GM20431 (cell line): ENCODE results near the gene BIRC2.

Experiments
- in situ Hi-C: fragments of 300-500 bp; cut with MseI, MboI; formaldehyde crosslinking; loops from one replicate; pipeline ENCODE4 v1.15.0; 2020; ENCODE audit warnings: low sequenced_read_pairs; ENCODE audit not compliant: unreplicated experiment

Gene BIRC2

GRCh38 chr11:102364991-102365390 lies 18.0 kb downstream of the BIRC2 start:
- in situ Hi-C loops = no loop called here

DNA sequence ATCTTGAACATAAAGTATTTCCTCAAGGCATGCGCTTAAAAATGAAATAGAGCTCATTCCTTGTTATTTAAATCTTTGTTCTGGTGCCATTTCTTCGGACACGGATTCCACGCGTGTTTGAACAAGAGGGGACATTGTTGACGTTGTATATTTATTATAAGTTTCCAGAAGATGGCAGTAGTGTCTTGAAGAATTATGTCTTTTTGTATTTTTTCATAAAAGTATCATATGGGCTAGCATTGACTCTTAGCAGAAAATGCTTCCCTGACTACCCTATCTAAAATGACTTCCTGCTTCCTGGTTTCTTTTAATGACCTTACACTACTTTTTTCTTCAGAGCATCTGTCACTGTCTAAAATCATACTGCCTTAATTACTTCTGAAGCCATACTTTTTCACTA lies 20.4 kb downstream of the BIRC2 start:
- in situ Hi-C loops = no loop called here

- in situ Hi-C loops = no loop called here
These were observed 21.5 kb downstream of the BIRC2 start for GRCh38 chr11:102368472-102368871.

GRCh38 chr11:102374633-102375424 lies 27.8 kb downstream of the BIRC2 start:
- in situ Hi-C loops = loop anchor here (25.0 kb wide), 1 partner anchor 112 kb away; no protein-coding TSS in a partner anchor

GRCh38 chr11:102375720-102376399 lies 28.8 kb downstream of the BIRC2 start:
- in situ Hi-C loops = loop anchor here (25.0 kb wide), 1 partner anchor 111 kb away; no protein-coding TSS in a partner anchor

GRCh38 chr11:102377891-102378290 lies 30.9 kb downstream of the BIRC2 start:
- in situ Hi-C loops = loop anchor here (25.0 kb wide), 1 partner anchor 109 kb away; no protein-coding TSS in a partner anchor

DNA sequence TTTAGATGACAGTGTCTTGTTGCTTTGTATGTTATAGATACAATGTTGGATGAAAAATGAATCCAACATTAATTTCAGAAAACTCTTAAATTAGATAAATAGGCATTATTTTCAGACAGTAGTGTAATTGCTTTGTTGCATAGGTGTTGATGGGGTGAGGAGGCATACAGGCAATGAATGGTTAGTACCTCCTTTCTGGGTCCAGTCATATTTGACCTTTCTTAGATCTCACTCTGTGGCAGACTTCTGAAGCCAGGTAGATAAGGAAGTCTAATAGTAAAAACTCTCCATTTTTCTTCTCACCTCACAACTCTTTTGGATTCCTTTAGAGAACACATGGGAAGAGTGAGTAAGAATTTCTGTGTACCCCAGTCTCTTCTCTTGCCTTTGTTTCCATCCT lies 31.8 kb downstream of the BIRC2 start:
- in situ Hi-C loops = loop anchor here (25.0 kb wide), 1 partner anchor 108 kb away; no protein-coding TSS in a partner anchor

GRCh38 chr11:102382384-102382783 lies 35.4 kb downstream of the BIRC2 start:
- in situ Hi-C loops = loop anchor here (25.0 kb wide), 1 partner anchor 105 kb away; no protein-coding TSS in a partner anchor

GRCh38 chr11:102383839-102384238 lies 36.8 kb downstream of the BIRC2 start:
- in situ Hi-C loops = loop anchor here (25.0 kb wide), 1 partner anchor 103 kb away; no protein-coding TSS in a partner anchor

GRCh38 chr11:102384419-102385079 lies 37.5 kb downstream of the BIRC2 start:
- in situ Hi-C loops = loop anchor here (25.0 kb wide), 1 partner anchor 103 kb away; no protein-coding TSS in a partner anchor

DNA sequence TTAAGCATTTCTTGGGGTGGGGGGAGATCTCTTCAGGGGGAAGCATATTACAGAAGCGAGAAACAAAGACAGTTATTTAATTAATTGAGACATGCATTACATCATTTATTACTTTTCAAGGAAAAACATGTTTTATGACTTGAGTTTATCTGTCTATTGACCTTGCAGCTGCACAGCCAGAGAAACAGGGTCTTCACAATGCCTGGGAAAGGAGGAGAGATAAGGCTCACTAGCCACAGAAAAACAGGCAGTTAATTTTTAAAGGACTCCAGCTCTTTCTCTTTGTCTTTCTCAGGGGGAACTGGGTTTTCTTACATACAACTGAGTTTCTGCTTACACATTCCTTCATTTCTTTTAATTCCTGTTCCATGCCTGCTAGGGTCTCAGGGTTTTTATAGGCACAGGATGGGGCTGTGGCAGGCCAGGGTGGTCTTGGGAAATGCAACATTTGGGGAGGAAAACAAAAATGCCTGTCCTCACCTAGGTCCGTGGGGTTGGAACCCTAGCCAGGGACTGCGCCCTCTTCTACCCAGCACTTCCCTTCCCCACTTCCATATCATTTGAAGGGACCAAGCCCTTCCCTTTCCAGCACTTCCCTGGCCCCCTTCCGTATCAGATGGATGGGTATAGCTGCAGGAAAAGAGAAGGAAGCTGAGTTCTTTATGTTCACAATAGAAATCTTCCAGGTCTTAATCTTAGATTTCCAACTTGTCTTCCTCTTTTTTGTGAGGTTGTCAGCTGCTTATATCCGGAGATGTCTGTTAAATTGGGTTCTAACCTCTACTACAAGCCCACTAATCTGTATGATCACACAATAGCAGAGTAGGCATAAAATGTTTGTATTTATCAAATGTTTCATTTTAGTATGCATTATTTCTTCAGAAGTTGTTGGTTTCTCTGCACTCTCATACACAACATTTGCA lies 38.3 kb downstream of the BIRC2 start:
- in situ Hi-C loops = loop anchor here (25.0 kb wide), 1 partner anchor 102 kb away; no protein-coding TSS in a partner anchor

DNA sequence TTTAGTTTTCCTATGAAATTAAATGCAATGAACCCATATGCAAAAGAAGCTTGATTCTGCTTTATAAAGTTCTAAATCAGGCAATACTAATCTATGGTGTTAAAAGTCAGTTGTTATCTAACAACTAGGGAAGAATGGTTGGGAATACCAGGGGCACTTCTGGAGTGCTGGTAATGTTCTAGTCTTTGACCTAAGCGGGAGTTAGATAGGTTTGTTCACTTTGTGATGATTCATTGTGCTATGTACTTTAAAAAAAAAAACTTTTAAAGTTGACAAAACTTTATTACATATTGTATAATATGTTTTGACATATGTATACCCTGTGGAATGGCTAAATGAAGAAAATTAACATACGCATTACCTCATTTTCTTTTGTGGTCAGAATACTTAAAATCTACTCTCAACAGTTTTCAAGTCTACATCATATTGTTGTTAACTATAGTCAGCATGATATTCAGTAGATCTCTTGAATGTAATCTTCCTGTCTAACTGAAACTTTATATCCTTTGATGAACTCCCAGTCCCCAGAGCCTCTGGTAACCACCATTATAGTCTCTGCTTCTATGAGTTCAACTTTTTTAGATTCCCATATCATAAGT lies 39.2 kb downstream of the BIRC2 start:
- in situ Hi-C loops = loop anchor here (25.0 kb wide), 1 partner anchor 101 kb away; no protein-coding TSS in a partner anchor

- in situ Hi-C loops = loop anchor here (25.0 kb wide), 1 partner anchor 100 kb away; no protein-coding TSS in a partner anchor
These were observed 40.2 kb downstream of the BIRC2 start for GRCh38 chr11:102387043-102387781.

- in situ Hi-C loops = loop anchor here (25.0 kb wide), 1 partner anchor 98 kb away; no protein-coding TSS in a partner anchor
These were observed 42.2 kb downstream of the BIRC2 start for GRCh38 chr11:102389253-102389652.

DNA sequence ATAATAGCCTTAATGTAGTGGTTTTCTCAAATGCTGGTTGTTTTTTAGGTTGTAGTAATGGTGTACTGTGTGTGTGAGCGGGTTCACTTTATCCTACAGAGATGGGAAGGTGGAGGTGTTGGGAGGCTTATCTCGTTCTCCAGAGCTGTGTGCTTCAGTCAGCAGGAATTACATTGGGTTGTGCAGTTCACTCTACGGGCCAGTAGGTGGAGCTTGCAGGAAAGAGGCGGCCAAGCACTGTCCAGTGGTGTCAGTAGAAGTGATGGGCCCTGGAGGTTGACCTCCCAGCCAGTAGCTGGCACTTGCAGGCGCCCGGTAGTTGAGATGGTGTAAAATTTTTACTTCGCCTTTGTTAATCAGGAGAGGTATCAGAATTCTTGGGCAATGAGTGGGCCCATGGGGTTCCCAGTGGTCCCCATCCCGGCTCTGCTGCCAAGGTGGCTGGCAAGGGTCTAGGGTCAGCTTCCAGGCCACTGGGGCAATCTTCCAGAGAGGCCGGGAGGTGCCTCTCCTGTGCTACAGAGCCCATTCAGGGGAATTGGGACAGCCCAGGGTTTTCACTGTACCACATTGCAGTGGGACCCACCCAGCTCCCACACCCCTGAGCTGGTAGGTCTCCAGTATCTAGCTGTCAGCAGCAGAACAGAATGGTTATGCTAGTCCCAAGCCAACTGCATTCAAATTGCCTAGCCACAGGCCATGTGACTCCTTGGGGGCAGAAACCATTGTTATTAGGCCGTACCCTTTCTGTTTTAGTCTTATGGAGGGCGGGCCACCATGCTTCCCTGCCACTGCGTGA lies 43.9 kb downstream of the BIRC2 start:
- in situ Hi-C loops = loop anchor here (25.0 kb wide), 1 partner anchor 96 kb away; no protein-coding TSS in a partner anchor

- in situ Hi-C loops = loop anchor here (25.0 kb wide), 1 partner anchor 96 kb away; no protein-coding TSS in a partner anchor
These were observed 44.7 kb downstream of the BIRC2 start for GRCh38 chr11:102391549-102392237.
